ENCODE measurements around the gene TIGAR.

TIGAR gene

GRCh38 chr12:4380332-4380731 lies 59.3 kb downstream of the TIGAR start:
- DNase-seq: no peak

GRCh38 chr12:4383304-4383865 lies 62.4 kb downstream of the TIGAR start:
- DNase-seq: peak; percentile 7 to 21

- DNase-seq: no peak
Observed at GRCh38 chr12:4386801-4387200, 65.8 kb downstream of the TIGAR start.

GRCh38 chr12:4387607-4388006 lies 66.6 kb downstream of the TIGAR start:
- DNase-seq: no peak

GRCh38 chr12:4388032-4388431 lies 67.0 kb downstream of the TIGAR start:
- DNase-seq: no peak

GRCh38 chr12:4388662-4389061 lies 67.6 kb downstream of the TIGAR start:
- no peak for DNase-seq

GRCh38 chr12:4392223-4392742 lies 71.3 kb downstream of the TIGAR start:
- DNase-seq: no peak

GRCh38 chr12:4393211-4393610 lies 72.2 kb downstream of the TIGAR start:
- no peak for DNase-seq

GRCh38 chr12:4395818-4396217 lies 74.8 kb downstream of the TIGAR start:
- DNase-seq: no peak

- no peak for DNase-seq
Observed at GRCh38 chr12:4401117-4401516, 80.1 kb downstream of the TIGAR start.

GRCh38 chr12:4402996-4403395 lies 82.0 kb downstream of the TIGAR start:
- no peak for DNase-seq

All from AML-193 (cell line).